Measurements from ENCODE around the gene PLA2G2E.

PLA2G2E gene

GRCh38 chr1:19923137-19923952 lies at the start of gene PLA2G2E:
Gene PLA2G2E (minus strand): TSS chr1:19923617. CDS start chr1:19923559, 58 bp downstream.
- no peak for DNase-seq (ENCODE audit: low spot score)

GRCh38 chr1:19971664-19972063 lies 48.2 kb upstream of the PLA2G2E start:
- no peak for DNase-seq (ENCODE audit: low spot score)

GRCh38 chr1:19969898-19970660 lies 46.7 kb upstream of the PLA2G2E start:
- no peak for DNase-seq (ENCODE audit: low spot score)

GRCh38 chr1:19967808-19968207 lies 44.4 kb upstream of the PLA2G2E start:
- DNase-seq (ENCODE audit: low spot score): no peak

GRCh38 chr1:19964542-19964941 lies 41.1 kb upstream of the PLA2G2E start:
- DNase-seq (ENCODE audit: low spot score): no peak

- no peak for DNase-seq (ENCODE audit: low spot score)
Observed at GRCh38 chr1:19963636-19964035, 40.2 kb upstream of the PLA2G2E start.

- DNase-seq (ENCODE audit: low spot score): no peak
Observed at GRCh38 chr1:19960591-19960990, 37.2 kb upstream of the PLA2G2E start.

GRCh38 chr1:19957779-19958178 lies 34.4 kb upstream of the PLA2G2E start:
- no peak for DNase-seq (ENCODE audit: low spot score)

GRCh38 chr1:19955534-19956170 lies 32.2 kb upstream of the PLA2G2E start:
- DNase-seq (ENCODE audit: low spot score): no peak

- DNase-seq (ENCODE audit: low spot score): no peak
Observed at GRCh38 chr1:19954059-19954458, 30.6 kb upstream of the PLA2G2E start.

- DNase-seq (ENCODE audit: low spot score): no peak
Observed at GRCh38 chr1:19949016-19949415, 25.6 kb upstream of the PLA2G2E start.

GRCh38 chr1:19946971-19947370 lies 23.6 kb upstream of the PLA2G2E start:
- DNase-seq (ENCODE audit: low spot score): no peak

GRCh38 chr1:19946331-19946751 lies 22.9 kb upstream of the PLA2G2E start:
- no peak for DNase-seq (ENCODE audit: low spot score)

GRCh38 chr1:19945914-19946313 lies 22.5 kb upstream of the PLA2G2E start:
- no peak for DNase-seq (ENCODE audit: low spot score)

- DNase-seq (ENCODE audit: low spot score): no peak
Observed at GRCh38 chr1:19942657-19943056, 19.2 kb upstream of the PLA2G2E start.

- no peak for DNase-seq (ENCODE audit: low spot score)
Observed at GRCh38 chr1:19942088-19942487, 18.7 kb upstream of the PLA2G2E start.

- DNase-seq (ENCODE audit: low spot score): no peak
Observed at GRCh38 chr1:19941206-19941568, 17.8 kb upstream of the PLA2G2E start.

- no peak for DNase-seq (ENCODE audit: low spot score)
Observed at GRCh38 chr1:19940486-19941205, 17.2 kb upstream of the PLA2G2E start.

- DNase-seq (ENCODE audit: low spot score): no peak
Observed at GRCh38 chr1:19938472-19938871, 15.1 kb upstream of the PLA2G2E start.

GRCh38 chr1:19936061-19936750 lies 12.8 kb upstream of the PLA2G2E start:
- no peak for DNase-seq (ENCODE audit: low spot score)

- DNase-seq (ENCODE audit: low spot score): no peak
Observed at GRCh38 chr1:19934336-19934735, 10.9 kb upstream of the PLA2G2E start.

- DNase-seq (ENCODE audit: low spot score): no peak
Observed at GRCh38 chr1:19932866-19933265, 9.4 kb upstream of the PLA2G2E start.
